HG03196 (cell line): ENCODE measurements around the gene NUP62.

Source experiments
- ATAC-seq: cut with Tn5 transposase; IDR thresholded peaks from one replicate; pipeline ENCODE4 v1.9.1; 2021; ENCODE audit not compliant: unreplicated experiment

NUP62 gene

DNA sequence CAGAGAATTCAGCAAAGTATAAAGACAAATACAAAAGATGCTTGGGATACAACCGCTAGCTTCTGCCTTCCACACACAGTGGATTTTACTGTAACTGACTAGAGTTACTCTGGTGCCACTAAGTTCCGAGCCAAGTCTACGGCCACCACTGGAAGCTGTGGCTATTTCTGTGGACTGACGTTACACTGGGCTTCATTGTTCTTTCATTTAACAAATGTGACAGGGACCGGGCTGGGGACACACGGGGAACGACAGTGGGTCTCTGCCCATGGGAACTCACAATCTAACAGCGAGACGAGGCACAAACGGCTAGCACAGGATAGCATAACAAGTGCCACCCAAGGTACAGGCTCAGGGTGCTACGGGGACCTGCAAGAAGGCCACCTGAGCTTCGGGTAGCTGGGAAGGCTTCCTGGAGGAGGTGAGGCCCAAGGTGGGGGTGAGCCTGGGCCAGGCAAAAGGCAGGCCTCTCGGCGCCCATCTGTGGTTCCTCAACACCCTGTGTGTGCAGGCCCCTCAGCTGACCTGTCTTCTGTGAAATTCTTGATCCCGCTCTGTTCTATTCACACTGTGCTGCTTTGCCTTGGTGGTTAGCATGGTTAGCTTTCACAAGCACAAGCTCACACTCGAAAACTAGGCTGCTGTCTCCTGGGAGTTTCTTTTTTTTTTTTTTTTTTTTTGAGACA lies 22.3 kb downstream of the NUP62 start:
- no peak for ATAC-seq

DNA sequence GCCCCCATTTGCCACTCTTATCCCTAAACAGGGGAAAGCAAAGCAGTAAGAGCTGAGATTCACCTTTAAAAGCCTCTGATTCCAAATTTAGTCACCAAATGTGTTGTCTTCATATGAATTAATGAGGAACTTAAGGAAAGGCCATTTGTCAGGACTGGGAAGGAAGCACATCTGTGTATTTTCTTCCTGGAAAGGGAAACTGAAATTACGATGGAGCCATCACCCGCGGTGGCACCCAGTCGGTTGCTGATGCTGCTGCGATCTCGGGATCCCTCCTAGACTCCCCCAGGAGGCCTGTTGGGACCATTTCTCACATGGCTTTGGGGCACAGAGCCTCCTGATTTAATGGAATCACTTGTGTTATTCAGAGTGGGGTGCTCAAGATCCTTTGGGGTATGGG lies 25.2 kb downstream of the NUP62 start:
- ATAC-seq: no peak

DNA sequence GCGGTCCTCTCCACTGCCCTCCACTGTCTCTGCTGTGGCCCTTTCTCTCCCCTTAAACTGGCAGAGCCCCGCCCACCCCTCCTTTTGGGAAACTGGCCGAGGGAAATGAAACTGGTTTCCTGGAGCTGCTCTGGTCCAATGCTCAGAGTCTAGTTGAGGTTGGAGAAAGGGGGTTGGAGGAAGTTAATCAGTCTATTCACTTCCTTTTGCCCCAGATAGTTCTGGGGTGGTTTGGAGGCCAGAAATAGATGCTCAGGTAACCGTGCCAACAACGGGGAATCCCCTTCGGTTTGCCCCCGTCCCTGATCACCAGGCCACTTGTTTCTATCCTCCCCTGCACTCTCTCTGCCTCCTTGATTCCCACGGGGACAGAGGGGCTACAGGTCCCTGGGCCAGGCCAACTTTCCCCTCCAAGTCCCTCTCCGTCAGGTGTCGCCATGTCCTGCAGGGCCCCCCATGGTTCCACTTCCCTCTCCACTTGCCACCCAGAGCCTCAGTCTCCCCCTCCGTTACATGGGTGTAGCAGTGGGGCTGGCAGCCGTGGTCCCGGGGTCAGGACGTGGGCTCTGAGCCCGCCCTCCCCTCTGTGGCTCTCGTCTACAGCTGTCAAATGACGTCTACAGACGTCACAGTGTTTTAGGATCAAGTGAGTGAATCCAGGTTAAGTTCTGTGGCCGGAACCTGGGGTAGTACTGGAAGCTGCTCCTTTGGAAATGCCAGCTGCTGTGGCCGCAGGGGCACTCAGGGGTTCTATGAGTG lies 32.3 kb downstream of the NUP62 start, which contains the start of gene IL4I1:
TSS of gene IL4I1 (minus strand) at position 25 of the 759 bp plus-strand sequence. CDS start 727 bp downstream, outside the sequence.
- ATAC-seq: peak; percentile 54

DNA sequence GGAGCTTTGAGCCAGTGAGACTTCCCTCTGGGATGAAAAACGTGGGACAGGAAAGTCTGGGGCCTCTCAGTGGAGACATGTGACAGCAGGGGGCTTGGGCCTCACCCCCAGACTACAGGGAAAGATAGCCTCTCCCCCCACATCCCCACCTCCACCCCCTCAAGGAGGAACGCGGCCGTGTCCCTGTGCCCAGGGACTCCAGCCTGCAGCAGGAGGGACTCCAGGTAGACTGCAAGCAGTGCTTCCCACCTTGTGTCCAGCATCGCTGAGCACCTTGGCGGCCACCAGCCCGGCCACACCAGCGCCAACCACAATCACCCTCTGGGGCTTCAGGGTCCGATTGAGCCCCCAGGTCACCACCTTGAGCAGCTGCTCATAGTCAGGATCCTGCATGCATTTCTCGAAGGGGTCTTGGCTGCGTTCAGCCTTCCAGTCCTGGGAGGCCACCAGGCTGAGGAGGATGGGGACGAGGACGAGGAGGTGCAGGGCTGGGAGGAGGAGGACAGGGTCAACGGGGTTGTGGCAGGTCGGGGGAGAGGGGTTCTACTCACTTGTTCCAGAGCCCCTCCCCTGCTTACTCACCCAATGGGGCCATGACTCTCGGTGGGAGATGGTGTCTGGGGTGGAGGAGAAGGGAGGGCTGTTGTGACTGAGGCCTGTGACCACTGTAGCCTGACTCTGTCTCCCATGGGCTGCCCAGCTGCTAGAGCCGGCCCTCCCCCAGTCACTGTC lies 33.6 kb downstream of the NUP62 start:
- no peak for ATAC-seq

DNA sequence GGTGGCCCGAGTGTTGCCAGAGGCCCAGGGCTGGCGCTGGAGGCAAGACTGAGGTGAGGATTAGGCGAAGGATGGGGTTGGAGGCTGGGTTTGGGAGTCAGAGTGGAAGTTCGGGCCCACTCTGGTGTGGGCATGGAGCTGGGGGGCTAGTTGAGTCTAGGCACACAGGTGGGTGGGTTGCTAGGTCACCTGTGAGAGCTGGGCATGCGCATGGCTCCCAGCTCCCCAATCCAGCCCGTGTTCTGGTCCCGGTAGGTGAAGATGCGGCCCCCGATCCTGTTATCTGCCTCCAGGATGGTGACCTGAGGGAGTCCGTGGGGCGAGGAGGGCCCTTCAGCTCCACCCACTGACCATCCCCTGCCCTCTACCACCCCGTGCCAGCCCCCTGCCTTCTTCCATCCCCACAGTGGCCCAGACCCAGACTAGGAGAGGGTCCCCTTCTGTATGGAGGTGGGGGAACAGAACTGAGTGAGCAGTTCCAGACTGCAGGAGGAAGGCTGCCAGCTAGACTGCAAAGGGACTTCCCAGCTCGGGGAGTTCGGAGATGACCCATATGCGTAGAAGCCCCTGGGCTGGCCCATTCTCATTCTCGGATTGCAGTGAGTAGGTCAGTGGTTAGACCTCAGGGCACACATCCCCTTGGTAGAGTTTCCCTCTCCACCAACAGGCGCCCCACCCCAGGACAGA lies 34.3 kb downstream of the NUP62 start:
- ATAC-seq: no peak

DNA sequence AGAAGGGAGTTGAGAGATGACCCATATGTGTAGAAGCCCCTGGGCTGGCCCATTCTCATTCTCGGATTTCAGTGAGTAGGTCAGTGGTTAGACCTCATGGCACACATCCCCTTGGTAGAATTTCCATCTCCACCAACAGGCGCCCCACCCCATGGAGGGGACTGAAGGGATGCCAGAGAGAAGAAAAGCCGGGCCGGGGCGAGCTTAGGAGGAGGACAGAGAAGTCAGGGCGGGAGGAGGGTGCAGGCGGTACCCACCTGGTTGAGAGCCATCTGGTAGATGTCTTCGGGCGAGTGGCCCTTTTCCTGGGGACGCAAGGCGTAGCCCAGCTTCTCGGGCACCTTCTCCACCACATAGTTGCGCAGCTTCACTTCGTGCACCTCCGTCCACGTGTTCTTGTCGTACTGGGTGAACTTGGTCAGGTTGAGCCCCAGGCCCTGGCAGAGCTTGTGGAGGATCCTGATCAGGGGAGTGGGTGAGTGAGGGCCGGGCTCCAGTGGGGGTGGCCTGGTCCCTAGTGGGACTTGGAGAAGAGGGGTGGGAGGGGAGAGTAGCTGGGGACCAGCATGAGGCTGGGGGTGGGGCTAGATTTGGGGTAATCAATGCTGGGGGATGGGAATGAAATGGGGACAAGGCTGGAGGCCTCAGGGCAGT lies 35.2 kb downstream of the NUP62 start:
- no peak for ATAC-seq

DNA sequence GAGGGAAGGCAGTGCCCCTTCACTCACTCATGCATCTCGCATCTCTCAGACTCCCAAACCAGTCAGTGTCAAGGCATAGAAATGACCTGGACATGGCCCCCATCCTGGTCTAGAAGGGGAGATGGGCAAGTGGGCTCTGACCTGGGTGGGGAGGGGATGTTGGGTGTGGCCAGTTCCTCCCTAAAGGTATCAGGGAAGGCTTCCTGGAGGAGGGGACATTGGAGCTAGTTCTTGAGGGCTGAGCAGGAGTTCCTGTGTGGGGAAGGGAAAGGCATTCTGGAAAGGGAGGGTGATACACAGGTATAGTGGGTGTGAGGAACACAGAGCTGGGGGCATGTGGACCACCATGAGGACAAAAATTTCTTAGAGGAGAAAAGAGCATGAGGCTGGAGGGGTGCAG lies 36.6 kb downstream of the NUP62 start:
- ATAC-seq: no peak

DNA sequence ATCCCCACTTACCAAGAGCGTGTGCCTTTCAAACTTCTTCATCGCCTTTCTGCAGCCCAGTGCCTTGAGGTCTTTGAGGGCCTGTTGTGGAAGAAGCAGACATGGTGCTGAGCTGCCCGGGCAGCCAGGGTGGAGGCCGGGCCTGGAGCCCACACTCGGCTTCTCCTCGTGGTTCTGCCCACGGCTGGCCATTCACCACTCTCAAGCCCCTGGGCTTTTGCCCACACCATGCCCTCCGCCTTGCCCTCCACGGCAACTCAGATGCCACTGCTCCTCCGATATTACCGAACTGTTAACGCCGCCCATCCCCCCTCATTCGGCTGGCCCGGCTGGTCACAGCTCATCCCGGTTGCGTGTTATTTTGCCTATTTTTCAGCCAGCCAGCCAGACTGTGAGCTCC lies 37.9 kb downstream of the NUP62 start:
- no peak for ATAC-seq

DNA sequence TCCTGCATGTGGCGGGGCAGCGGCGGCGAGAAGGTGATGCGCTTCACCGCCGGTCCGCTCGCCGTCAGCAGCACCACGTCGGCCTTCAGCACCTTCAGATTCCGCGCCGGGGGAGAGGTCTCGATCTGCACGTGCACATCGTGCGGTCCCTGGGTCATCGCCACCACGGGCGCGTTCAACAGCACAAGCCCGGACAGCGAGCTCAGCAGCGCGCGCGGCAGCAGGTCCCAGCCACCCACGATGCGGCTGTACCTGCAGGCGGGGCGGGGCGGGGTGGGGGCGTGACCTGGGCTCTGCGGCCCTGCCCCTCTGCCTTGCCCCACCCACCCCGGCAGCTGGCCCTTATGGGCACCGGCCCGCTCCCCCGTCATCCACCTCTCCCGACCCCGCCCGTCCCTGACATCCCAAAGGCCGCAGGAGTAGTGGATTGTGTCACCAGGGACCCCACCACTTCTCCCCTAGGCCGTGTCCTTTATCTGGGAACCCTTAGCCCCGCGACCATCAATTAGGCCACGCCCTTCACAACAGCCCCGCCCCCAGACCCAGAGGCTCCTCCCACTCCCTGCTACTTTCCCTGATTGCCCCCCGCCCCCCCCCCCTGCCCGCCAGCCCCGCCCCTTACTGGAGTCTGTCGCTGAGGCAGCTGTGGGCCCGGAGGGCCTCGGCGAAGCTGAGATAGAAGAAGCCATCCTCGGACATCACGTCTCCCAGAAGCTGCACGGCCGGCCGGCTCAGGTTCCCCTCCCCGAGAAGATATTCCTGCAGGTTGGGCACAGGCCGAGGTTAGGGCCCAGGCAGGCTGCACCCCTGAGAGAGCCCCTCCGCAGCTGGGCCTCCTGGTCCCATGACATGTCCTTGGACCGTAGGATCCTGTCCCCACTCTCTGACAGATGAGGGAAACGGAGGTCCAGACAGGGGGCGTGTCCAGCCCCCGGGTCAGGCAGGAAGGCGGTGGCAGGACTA lies 38.7 kb downstream of the NUP62 start:
- no peak for ATAC-seq

DNA sequence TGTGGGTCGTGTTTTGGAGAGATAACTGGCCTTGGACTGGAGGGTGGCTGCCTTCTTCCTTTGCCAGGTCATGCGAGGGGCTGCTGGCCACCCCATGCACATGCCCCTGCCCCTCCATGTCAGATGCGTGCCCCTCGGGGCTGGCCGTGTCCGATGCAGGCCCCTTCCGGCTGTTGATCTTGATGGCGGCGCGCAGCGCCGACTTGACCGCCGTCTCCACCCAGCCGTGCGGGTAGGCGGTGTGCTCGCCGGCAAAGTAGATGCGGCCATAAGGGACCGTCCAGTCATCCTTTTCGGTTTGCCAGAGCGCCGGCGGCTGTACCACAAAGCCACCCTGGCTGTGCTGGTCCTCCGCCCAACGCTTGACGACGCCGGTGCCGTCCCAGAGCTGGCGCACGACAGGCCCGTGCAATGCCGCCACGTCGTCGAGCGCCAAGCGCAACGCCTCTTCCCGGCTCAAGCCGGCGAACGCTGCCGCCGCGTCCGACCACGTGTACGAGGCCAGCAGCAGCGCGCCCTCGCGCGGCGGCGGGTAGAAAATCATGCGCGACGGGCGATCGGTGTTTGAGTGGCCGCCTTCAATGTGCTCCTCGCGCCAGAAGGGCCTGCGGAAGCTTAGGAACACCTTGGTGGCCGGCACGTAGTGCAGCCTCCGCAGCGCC lies 39.5 kb downstream of the NUP62 start:
- ATAC-seq: no peak

DNA sequence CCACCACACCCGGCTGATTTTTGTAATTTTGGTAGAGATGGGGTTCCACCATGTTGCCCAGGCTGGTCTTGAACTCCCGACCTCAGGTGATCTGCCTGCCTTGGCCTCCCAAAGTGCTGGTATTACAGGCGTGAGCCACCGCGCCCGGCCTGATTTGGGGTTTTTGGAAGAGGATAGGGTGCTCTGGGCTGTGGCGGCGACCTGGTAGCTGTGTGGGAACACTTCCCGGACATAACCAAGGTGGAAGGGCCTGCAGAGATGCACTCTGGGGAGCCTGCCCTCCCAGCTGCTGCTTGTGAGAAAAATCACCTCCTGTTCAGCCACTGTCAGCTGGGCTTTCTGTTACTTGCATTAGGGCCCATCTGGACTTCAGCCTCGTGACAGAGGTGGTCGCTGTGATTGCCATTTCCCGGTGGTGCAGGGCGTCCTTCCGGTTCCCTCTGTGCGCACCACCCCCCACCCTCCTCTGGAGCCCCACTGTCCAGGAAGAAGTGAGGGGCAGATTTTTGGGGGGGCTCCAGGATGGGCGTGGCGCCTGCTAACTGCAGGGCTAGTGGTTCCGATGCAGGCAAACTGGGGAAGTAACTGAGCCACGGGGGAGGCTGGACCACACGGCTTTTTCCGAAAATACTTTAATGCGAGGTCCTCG lies 40.1 kb downstream of the NUP62 start:
- no peak for ATAC-seq

DNA sequence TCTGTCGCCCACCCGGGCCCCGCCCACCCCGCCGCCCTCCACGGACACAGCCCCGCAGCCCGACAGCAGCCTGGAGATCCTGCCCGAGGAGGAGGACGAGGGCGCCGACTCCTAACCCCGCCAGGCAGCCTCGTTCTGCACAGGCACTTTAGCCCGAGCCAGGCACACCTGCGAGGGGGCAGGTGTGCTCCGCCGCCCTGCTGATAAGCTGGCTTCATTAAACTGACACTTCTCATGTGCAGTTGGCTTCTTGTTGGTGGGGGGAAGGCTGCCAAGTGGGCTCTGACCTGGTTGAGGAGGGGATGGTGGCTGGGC lies 40.8 kb downstream of the NUP62 start:
- ATAC-seq: no peak

DNA sequence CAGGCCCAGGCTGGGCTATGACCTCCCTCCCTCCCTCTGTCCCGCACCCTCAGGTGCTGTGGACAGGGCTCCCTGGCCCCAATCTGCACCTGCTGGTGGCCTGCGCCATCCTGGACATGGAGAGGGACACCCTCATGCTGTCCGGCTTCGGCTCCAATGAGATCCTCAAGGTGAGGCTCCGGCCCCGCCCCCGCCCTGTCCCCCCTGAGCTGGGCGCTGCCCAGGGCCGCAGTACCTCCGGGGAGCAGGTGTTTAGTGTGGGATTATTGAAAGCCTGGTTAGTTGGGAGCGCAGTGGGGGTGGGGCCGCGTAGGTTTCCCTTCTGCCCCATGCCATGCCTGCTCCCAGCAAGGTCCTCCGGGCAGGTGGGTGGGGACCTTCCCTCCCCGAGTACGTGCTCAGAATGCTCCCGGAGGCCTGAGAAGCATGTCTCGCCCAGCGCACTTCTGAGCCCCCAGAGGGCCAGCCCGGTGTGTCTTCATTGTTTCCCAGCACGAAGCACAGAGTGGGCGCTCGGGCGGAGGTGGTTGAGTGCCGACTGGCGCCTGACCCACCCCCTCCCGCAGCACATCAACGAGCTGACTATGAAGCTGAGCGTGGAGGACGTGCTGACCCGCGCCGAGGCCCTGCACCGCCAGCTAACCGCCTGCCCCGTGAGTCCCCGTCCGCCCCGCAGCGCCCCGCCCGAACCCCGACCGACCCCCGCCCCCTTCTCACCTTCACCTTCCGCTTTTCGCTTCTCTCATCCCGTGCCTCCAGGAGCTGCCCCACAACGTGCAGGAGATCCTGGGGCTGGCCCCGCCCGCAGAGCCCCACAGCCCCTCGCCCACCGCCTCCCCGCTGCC lies 41.4 kb downstream of the NUP62 start:
- no peak for ATAC-seq

DNA sequence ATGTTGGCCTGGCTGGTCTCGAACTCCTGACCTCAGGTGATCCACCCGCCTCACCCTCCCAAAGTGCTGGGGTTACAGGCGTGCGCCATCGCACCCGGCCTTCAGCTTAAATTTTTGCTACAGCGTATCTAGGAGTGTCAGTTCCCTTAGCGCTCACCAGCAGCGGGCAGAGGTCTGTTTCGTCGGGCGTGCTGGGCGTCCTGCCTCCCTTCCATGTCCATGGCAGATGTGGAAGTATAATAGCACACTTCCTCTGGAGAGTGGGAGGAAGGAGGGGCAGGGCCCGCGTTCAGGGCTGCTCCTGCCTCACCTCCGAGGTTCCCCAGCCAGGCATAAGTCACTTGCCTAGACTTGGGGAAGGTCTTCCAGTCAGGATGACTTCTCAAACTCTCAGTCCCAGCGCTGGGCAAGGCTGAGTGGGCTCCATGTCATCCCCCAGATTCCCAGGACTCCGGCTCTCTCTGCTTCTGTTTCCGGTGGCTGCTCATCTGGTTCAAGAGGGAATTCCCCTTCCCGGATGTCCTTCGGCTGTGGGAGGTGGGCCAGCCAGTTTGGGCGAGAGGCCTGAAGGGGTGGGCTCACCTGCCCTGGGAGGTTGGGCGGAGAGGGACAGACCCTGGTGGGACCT lies 42.2 kb downstream of the NUP62 start:
- no peak for ATAC-seq

DNA sequence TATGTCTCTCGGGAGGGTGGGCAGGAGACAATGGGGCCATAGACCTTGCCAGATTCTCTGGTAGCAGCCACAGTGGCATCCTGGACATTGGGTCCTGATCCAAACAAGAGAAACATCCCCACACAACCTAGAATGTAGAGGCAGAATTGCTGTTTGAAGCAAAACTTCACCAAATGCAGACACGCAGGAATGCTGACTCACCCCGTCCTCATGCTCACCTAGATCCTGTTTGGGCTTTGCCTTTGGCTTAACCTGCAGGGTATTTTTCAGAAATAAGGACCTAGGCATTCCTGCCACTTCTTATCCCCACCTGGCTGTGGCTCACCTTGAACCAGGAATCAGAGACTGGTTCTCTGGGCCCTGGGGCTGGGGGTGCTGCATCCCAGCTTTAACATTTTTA lies 44.5 kb downstream of the NUP62 start:
- ATAC-seq: no peak

DNA sequence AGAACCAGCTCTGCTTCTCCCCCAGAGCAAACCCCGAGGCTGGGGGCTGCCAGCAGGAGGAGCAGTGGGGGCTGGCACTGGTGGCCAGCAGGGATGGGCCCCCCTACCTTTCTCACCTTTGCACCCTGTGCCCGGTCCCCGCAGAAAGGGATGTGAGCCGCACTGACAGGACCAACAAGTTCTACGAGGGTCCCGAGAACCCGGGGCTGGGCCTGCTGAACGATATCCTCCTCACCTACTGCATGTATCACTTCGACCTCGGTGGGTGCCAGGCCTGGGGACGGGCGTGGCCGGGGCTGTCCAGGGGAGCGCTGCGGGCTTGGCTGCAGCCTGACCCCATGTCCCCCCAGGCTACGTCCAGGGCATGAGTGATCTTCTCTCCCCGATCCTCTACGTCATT lies 45.2 kb downstream of the NUP62 start:
- no peak for ATAC-seq

DNA sequence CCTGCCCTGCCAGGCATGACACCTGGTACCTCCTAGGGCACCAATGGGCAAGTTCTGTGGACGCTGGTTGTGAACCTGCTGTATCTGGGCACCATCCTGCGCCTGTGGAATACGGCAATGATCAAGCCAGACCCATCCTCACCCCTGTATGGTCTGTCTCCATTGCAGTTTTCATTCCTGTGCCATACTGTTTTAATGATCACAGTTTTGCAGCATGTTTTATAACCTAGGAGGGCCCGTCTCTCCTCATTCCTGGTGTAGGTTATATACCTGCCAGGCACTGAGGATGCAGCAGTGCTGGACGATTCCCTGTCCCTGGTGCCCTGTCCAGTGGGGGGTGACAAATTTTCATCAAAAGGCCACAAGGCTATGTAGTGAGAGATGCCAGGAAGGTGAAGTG lies 46.2 kb downstream of the NUP62 start:
- no peak for ATAC-seq
